OCI-LY7 (cell line): ENCODE measurements around the gene UNC50. TPM values are rescaled to one million over a fixed set of nuclear protein-coding genes. Genes with fewer than 3 reads are reported as not detected.

ENCODE experiments used
- BruUV-seq: library from RNA; stranded (reverse); fragments of 400-500 nt; replicated peaks from 2 replicates; lab custom pipeline; 2021; lab: Mats Ljungman, UMichigan
- CTCF ChIA-PET: fragments of 300-600 bp; sonication (Branson Sonifier 250); formaldehyde crosslinking; loops from one replicate; lab custom pipeline; 2022; ENCODE audit warnings: antibody characterized with exemption; ENCODE audit not compliant: unreplicated experiment; lab: Charles Lee
- POLR2A ChIA-PET: fragments of 300-600 bp; sonication (Branson Sonifier 250); formaldehyde crosslinking; loops from one replicate; lab custom pipeline; 2022; ENCODE audit warnings: antibody characterized with exemption; lab: Charles Lee
- DNase-seq: peaks from one replicate; pipeline ENCODE4 v3.0.0-alpha.2; 2015; ENCODE audit warnings: low spot score
- H2AFZ ChIP-seq: fragments of 200-600 bp; sonication (generic), shearing (Covaris generic); 2 replicates; pipeline ENCODE4 v1.6.1; 2014; ENCODE audit warnings: mild to moderate bottlenecking, antibody characterized with exemption, low read length, moderate library complexity
- H3K27ac ChIP-seq: fragments of 200-600 bp; sonication (generic); 2 replicates; pipeline ENCODE4 v1.5.1; 2014; ENCODE audit warnings: mixed run types, low read depth, mild to moderate bottlenecking, moderate library complexity, low read length, inconsistent platforms; ENCODE audit not compliant: poor library complexity, severe bottlenecking
- H3K36me3 ChIP-seq: fragments of 200-600 bp; sonication (generic); 2 replicates; pipeline ENCODE4 v1.6.1; 2014; ENCODE audit warnings: mild to moderate bottlenecking, antibody characterized with exemption, low read length, moderate library complexity, mixed read lengths; ENCODE audit not compliant: insufficient read depth
- H3K4me1 ChIP-seq: fragments of 200-600 bp; sonication (generic); 2 replicates; pipeline ENCODE4 v1.5.1; 2014; ENCODE audit warnings: mild to moderate bottlenecking, low read length; ENCODE audit not compliant: insufficient read depth, poor library complexity, severe bottlenecking
- H3K4me2 ChIP-seq: fragments of 200-600 bp; sonication (generic); 2 replicates; pipeline ENCODE4 v1.6.1; 2014; ENCODE audit warnings: mild to moderate bottlenecking, low read length
- H3K4me3 ChIP-seq: fragments of 200-600 bp; sonication (generic); 2 replicates; pipeline ENCODE4 v1.5.1; 2014; ENCODE audit warnings: mild to moderate bottlenecking, low read depth, low read length; ENCODE audit not compliant: poor library complexity, severe bottlenecking
- H3K79me2 ChIP-seq: fragments of 200-600 bp; sonication (generic); 2 replicates; pipeline ENCODE4 v1.6.1; 2016; ENCODE audit warnings: low read depth, mild to moderate bottlenecking, low read length, moderate library complexity, mixed read lengths; ENCODE audit not compliant: insufficient read depth
- H3K9me2 ChIP-seq: fragments of 200-600 bp; sonication (generic); 2 replicates; pipeline ENCODE4 v1.6.1; 2016; ENCODE audit warnings: mild to moderate bottlenecking, low read length, mixed read lengths; ENCODE audit not compliant: insufficient read depth
- H3K9me3 ChIP-seq: fragments of 200-600 bp; sonication (generic); 2 replicates; pipeline ENCODE4 v1.6.1; 2014; ENCODE audit warnings: mild to moderate bottlenecking, mixed run types, low read length, mixed read lengths
- H4K20me1 ChIP-seq: fragments of 200-600 bp; sonication (generic); 2 replicates; pipeline ENCODE4 v1.6.1; 2014; ENCODE audit warnings: mild to moderate bottlenecking, antibody characterized with exemption, low read length, moderate library complexity, mixed read lengths; ENCODE audit not compliant: insufficient read depth
- EZH2phosphoT487 ChIP-seq: fragments of 200-600 bp; sonication (generic); IDR thresholded peaks from 2 replicates; pipeline ENCODE4 v1.6.1; 2018; ENCODE audit warnings: low read depth, borderline replicate concordance, mild to moderate bottlenecking, mixed run types, antibody characterized with exemption, low read length, moderate library complexity, mixed read lengths
- intact Hi-C: fragments of 100-400 bp; cut with micrococcal nuclease; formaldehyde crosslinking; loops from one replicate; pipeline ENCODE4 v1.10.0; 2022; ENCODE audit not compliant: unreplicated experiment
- total RNA-seq, 2 experiments: library from RNA; depleted of rRNA in 1 of 2; stranded (reverse); fragments of >200 nt in 1 of 2; shearing (Covaris generic) in 1 of 2; gene quantifications; 2 replicates each; pipeline ENCODE4 v1.2.3, GENCODE V29; 2014 to 2022
- TF ChIP-seq, protein P1 (sequence below): fragments of 200-600 bp; sonication (generic); conservative IDR thresholded peaks from 2 replicates; pipeline ENCODE4 v1.5.1; 2014; ENCODE audit warnings: mild to moderate bottlenecking, antibody characterized with exemption, low read length, moderate library complexity, mixed read lengths

The UNC50 gene
- total RNA-seq, 2 experiments from 2014 or later: 24.4 to 33.3 TPM

DNA sequence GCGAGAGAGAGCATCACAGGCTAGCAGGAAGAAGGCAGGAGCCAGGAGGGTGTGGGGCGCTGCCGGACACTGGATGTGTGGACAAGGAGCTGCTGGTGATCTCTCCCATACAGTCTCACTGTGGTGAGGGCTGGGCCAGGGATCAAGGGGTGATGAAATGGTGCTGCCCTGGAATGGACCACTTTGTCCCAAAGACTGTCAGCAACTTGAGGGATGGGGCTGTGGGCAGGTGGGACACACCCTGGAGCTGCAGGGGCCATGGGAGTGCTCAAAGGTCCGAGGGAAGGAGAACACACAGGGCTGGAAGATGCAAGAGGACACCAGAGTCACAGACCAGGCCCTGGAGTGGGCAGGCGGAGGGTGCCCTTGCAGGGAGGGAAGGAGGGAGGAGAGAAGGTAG, 38.0 kb upstream of the UNC50 start:
- Histone ChIP-seq H3K79me2 (no peaks in the 10 kb centered on the region), H3K9me3 (no peaks in the 10 kb centered on the region), H3K9me2 (no peaks in the 10 kb centered on the region), H3K4me2 (no peak overlapping the region), H3K4me3 (no peak overlapping the region), H3K4me1 (no peaks in the 10 kb centered on the region), H3K36me3 (no peaks in the 10 kb centered on the region), H3K27ac (no peak overlapping the region), H4K20me1 (no peaks in the 10 kb centered on the region), H2AFZ (no peak overlapping the region)
- CTCF ChIA-PET: no interaction called here
- DNase-seq: no peak
- intact Hi-C loops: no loop called here
- no peak for TF ChIP-seq EZH2phosphoT487
- TF ChIP-seq, protein P1, sequence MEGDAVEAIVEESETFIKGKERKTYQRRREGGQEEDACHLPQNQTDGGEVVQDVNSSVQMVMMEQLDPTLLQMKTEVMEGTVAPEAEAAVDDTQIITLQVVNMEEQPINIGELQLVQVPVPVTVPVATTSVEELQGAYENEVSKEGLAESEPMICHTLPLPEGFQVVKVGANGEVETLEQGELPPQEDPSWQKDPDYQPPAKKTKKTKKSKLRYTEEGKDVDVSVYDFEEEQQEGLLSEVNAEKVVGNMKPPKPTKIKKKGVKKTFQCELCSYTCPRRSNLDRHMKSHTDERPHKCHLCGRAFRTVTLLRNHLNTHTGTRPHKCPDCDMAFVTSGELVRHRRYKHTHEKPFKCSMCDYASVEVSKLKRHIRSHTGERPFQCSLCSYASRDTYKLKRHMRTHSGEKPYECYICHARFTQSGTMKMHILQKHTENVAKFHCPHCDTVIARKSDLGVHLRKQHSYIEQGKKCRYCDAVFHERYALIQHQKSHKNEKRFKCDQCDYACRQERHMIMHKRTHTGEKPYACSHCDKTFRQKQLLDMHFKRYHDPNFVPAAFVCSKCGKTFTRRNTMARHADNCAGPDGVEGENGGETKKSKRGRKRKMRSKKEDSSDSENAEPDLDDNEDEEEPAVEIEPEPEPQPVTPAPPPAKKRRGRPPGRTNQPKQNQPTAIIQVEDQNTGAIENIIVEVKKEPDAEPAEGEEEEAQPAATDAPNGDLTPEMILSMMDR: no peak
- no TSS peak for BruUV-seq
- POLR2A ChIA-PET: no interaction called here

DNA sequence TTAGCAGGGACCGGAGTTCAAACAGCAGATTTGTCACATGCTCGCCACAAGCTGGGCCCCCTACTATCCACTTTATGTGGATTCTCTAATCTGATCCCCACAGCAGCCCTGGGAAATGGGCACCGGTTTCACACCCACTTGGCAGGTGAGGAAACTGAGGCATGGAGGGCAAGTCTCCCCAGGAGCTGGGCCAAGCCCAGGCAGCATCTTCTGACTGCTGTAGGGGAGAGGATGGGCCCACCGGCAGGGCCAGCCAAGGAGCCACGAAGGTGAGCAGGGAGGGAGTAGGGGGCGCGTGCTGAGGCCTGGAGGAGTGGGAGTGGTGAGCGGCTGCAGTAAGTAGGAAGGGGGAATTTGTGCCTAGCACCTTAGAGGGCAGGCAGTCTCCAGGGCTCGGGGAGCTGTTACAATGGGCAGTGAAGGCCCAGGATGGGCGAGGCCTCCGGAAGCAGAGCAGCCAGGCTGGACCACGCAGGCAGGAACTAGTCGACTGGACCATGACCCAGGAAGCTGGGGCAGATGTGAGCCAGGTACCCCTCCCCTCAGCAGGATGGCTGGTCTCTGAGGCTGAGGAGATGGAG, 37.2 kb upstream of the UNC50 start:
- Histone ChIP-seq H3K9me3 (no peaks in the 10 kb centered on the region), H3K4me1 (no peaks in the 10 kb centered on the region), H3K27ac (no peak overlapping the region), H4K20me1 (no peaks in the 10 kb centered on the region), H3K4me2 (no peak overlapping the region), H3K36me3 (no peaks in the 10 kb centered on the region), H3K9me2 (no peaks in the 10 kb centered on the region), H2AFZ (no peak overlapping the region), H3K79me2 (no peaks in the 10 kb centered on the region), H3K4me3 (no peak overlapping the region)
- TF ChIP-seq, protein P1: no peak
- no peak for TF ChIP-seq EZH2phosphoT487
- POLR2A ChIA-PET: no interaction called here
- intact Hi-C loops: no loop called here
- no peak for DNase-seq
- no TSS peak for BruUV-seq
- CTCF ChIA-PET: no interaction called here

DNA sequence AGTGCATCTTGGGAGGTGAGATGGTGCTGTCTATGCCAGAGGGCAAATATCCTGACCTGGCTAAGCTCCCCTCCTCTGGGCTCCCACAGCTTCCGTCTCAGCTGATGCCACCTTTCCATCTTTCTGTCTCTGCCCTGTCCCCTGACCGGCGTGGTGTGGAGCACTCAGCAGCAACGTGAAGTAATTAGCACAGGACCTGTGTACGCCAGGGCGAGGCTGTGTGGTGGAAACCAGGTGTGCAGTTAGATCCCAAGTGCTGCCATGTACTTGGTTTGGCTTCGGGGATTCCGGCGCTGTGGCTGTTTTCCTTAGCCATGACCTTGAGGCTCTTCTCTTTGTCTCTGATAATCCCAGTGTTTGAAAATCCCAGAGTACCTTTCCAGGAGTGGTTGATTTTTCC, 36.6 kb upstream of the UNC50 start:
- intact Hi-C loops: no loop called here
- Histone ChIP-seq H3K79me2 (no peaks in the 10 kb centered on the region), H3K4me3 (no peak overlapping the region), H3K4me2 (no peak overlapping the region), H3K4me1 (no peaks in the 10 kb centered on the region), H4K20me1 (no peaks in the 10 kb centered on the region), H3K27ac (no peak overlapping the region), H3K36me3 (no peaks in the 10 kb centered on the region), H3K9me3 (no peaks in the 10 kb centered on the region), H2AFZ (no peak overlapping the region), H3K9me2 (no peaks in the 10 kb centered on the region)
- ChIA-PET POLR2A (no interaction called here), CTCF (no interaction called here)
- DNase-seq: no peak
- no TSS peak for BruUV-seq
- TF ChIP-seq, protein P1: no peak
- no peak for TF ChIP-seq EZH2phosphoT487
